H9 (cell line): ENCODE results near the gene PNMA5. TPM values are rescaled to one million over a fixed set of nuclear protein-coding genes. Genes with fewer than 3 reads are reported as not detected.

Source experiments
- DNase-seq: peaks from one replicate; pipeline ENCODE4 v3.0.0-alpha.2; 2017
- H2AFZ ChIP-seq: one replicate; pipeline ENCODE4 v1.6.1; 2013; ENCODE audit warnings: mild to moderate bottlenecking, low read length, control low read depth, moderate library complexity
- H2AK5ac ChIP-seq: 2 replicates; pipeline ENCODE4 v1.6.1; 2013; ENCODE audit warnings: low read length, control low read depth, mixed read lengths; ENCODE audit not compliant: insufficient read length
- H2BK120ac ChIP-seq: one replicate; pipeline ENCODE4 v1.6.1; 2013; ENCODE audit warnings: low read depth, mild to moderate bottlenecking, low read length, control low read depth, inconsistent platforms; ENCODE audit not compliant: poor library complexity, severe bottlenecking
- H2BK12ac ChIP-seq: 2 replicates; pipeline ENCODE4 v1.6.1; 2013; ENCODE audit warnings: low read length, control low read depth, mixed read lengths, low read depth; ENCODE audit not compliant: insufficient read length
- H2BK15ac ChIP-seq: 2 replicates; pipeline ENCODE4 v1.6.1; 2013; ENCODE audit warnings: low read depth, low read length, control low read depth
- H2BK20ac ChIP-seq: one replicate; pipeline ENCODE4 v1.6.1; 2013; ENCODE audit warnings: low read depth, mild to moderate bottlenecking, low read length, control low read depth, inconsistent platforms; ENCODE audit not compliant: poor library complexity, severe bottlenecking
- H2BK5ac ChIP-seq: 2 replicates; pipeline ENCODE4 v1.6.1; 2013; ENCODE audit warnings: low read length, control low read depth, mixed read lengths; ENCODE audit not compliant: insufficient read length
- H3K14ac ChIP-seq: 2 replicates; pipeline ENCODE4 v1.6.1; 2013; ENCODE audit warnings: low read length, control low read depth; ENCODE audit not compliant: insufficient read depth
- H3K18ac ChIP-seq: 2 replicates; pipeline ENCODE4 v1.6.1; 2013; ENCODE audit warnings: low read depth, mild to moderate bottlenecking, mixed read lengths, low read length, control low read depth; ENCODE audit not compliant: insufficient read length
- H3K23ac ChIP-seq: 2 replicates; pipeline ENCODE4 v1.6.1; 2013; ENCODE audit warnings: low read length, control low read depth, mixed read lengths, low read depth; ENCODE audit not compliant: insufficient read length
- H3K23me2 ChIP-seq: 2 replicates; pipeline ENCODE4 v1.6.1; 2013; ENCODE audit warnings: low read depth, mild to moderate bottlenecking, mixed read lengths, low read length, control low read depth; ENCODE audit not compliant: insufficient read length, poor library complexity, severe bottlenecking
- H3K27ac ChIP-seq: 2 replicates; pipeline ENCODE4 v1.5.1; 2013; ENCODE audit warnings: low read length, control low read depth, mixed read lengths, low read depth; ENCODE audit not compliant: insufficient read length
- H3K27me3 ChIP-seq: 2 replicates; pipeline ENCODE4 v1.6.1; 2013; ENCODE audit warnings: low read length, control low read depth, inconsistent platforms; ENCODE audit not compliant: insufficient read depth
- H3K4ac ChIP-seq: 2 replicates; pipeline ENCODE4 v1.6.1; 2013; ENCODE audit warnings: low read depth, mild to moderate bottlenecking, control low read depth, inconsistent platforms, low read length, moderate library complexity
- H3K4me1 ChIP-seq: 2 replicates; pipeline ENCODE4 v1.6.1; 2013; ENCODE audit warnings: low read length, control low read depth, inconsistent platforms; ENCODE audit not compliant: insufficient read depth
- H3K4me2 ChIP-seq: 2 replicates; pipeline ENCODE4 v1.6.1; 2013; ENCODE audit warnings: low read length, control low read depth, mixed read lengths; ENCODE audit not compliant: insufficient read length, insufficient read depth
- H3K56ac ChIP-seq: 2 replicates; pipeline ENCODE4 v1.6.1; 2013; ENCODE audit warnings: low read depth, mild to moderate bottlenecking, mixed read lengths, low read length, control low read depth; ENCODE audit not compliant: insufficient read length
- H3K79me1 ChIP-seq: 2 replicates; pipeline ENCODE4 v1.6.1; 2013; ENCODE audit warnings: low read depth, mild to moderate bottlenecking, moderate library complexity, low read length, control low read depth, inconsistent platforms; ENCODE audit not compliant: insufficient read depth, poor library complexity, severe bottlenecking
- H3K79me2 ChIP-seq: 2 replicates; pipeline ENCODE4 v1.6.1; 2013; ENCODE audit warnings: low read length, control low read depth, inconsistent platforms; ENCODE audit not compliant: insufficient read depth
- H3K9ac ChIP-seq: 2 replicates; pipeline ENCODE4 v1.6.1; 2013; ENCODE audit warnings: low read length, control low read depth, mixed read lengths; ENCODE audit not compliant: insufficient read length; ENCODE audit errors: extremely low read depth
- H3K9me3 ChIP-seq: one replicate; pipeline ENCODE4 v1.6.1; 2013; ENCODE audit warnings: low read depth, low read length, inconsistent platforms; ENCODE audit not compliant: control insufficient read depth
- H3T11ph ChIP-seq: one replicate; pipeline ENCODE4 v1.6.1; 2013; ENCODE audit warnings: mild to moderate bottlenecking, low read length, control low read depth, inconsistent platforms
- H4K20me1 ChIP-seq: one replicate; pipeline ENCODE4 v1.6.1; 2013; ENCODE audit not compliant: control insufficient read depth, insufficient read length, insufficient read depth
- H4K5ac ChIP-seq: 2 replicates; pipeline ENCODE4 v1.6.1; 2013; ENCODE audit warnings: low read depth, mild to moderate bottlenecking, mixed read lengths, low read length, control low read depth; ENCODE audit not compliant: insufficient read length
- H4K8ac ChIP-seq: replicated peaks from 2 replicates; pipeline ENCODE4 v1.6.1; 2013; ENCODE audit warnings: low read length, control low read depth, mixed read lengths, low read depth; ENCODE audit not compliant: insufficient read length
- H4K91ac ChIP-seq: 2 replicates; pipeline ENCODE4 v1.6.1; 2013; ENCODE audit warnings: low read depth, mild to moderate bottlenecking, moderate library complexity, mixed read lengths, low read length, control low read depth; ENCODE audit not compliant: insufficient read length
- H3K27ac Mint-ChIP-seq, 3 experiments: 2 replicates in 2 of 3; 3 replicates in 1 of 3; pipeline ENCODE4 v1.8.0; 2020 to 2021; ENCODE audit warnings: mixed read lengths in 3 of 3, mild to moderate bottlenecking in 1 of 3, moderate library complexity in 1 of 3
- H3K27me3 Mint-ChIP-seq: 2 replicates; pipeline ENCODE4 v1.8.0; 2021; ENCODE audit warnings: low read depth, mild to moderate bottlenecking, moderate library complexity, mixed read lengths
- H3K36me3 Mint-ChIP-seq, 3 experiments: 2 replicates in 2 of 3; 3 replicates in 1 of 3; pipeline ENCODE4 v1.8.0; 2020 to 2021; ENCODE audit warnings: low read depth in 3 of 3, mixed read lengths in 3 of 3; ENCODE audit not compliant: insufficient read depth in 1 of 3
- H3K4me1 Mint-ChIP-seq, 2 experiments: 2 replicates each; pipeline ENCODE4 v1.8.0; 2020; ENCODE audit warnings: mixed read lengths in 2 of 2
- H3K4me3 Mint-ChIP-seq, 2 experiments: 2 replicates in 1 of 2; 3 replicates in 1 of 2; pipeline ENCODE4 v1.8.0; 2020 to 2021; ENCODE audit warnings: mild to moderate bottlenecking in 2 of 2, mixed read lengths in 2 of 2, moderate library complexity in 1 of 2
- H3K9me3 Mint-ChIP-seq, 2 experiments: 2 replicates in 1 of 2; 3 replicates in 1 of 2; pipeline ENCODE4 v1.8.0; 2020; ENCODE audit warnings: mild to moderate bottlenecking in 2 of 2, mixed read lengths in 2 of 2, moderate library complexity in 1 of 2
- WGBS: extraction: QIAGEN DNeasy Blood & Tissue Kit; methylation state at CpG from one replicate; pipeline ENCODE4 v1.1.7; 2013; ENCODE audit warnings: missing lambda C conversion rate, low lambda C conversion rate, mixed read lengths; ENCODE audit not compliant: insufficient read length; ENCODE audit errors: extremely low coverage; 5-methylcytosine and 5-hydroxymethylcytosine counted together
- total RNA-seq: library from RNA; stranded (reverse); gene quantifications from 2 replicates; pipeline ENCODE4 v1.2.1, GENCODE V29; 2021
- TF ChIP-seq, protein P1 (sequence below): fragments of 200-600 bp; sonication (generic); conservative IDR thresholded peaks from 3 replicates; pipeline ENCODE4 v1.8.0; 2021; ENCODE audit warnings: antibody characterized with exemption, mild to moderate bottlenecking

PNMA5 gene
- total RNA-seq, 1 experiment from 2014 or later, result not detected

- no peak overlapping the region for H3K27ac Mint-ChIP-seq
- H3K27me3 Mint-ChIP-seq, result peaks cover 12% of the 10 kb centered on the region
- Histone ChIP-seq H3K23ac (no peak overlapping the region), H3K56ac (no peak overlapping the region), H3K4me1 (no peaks in the 10 kb centered on the region; the same call in 1 of the 2 replicates), H3K14ac (no peak overlapping the region), H4K91ac (no peak overlapping the region), H3K9ac (no peak overlapping the region), H2BK12ac (no peak overlapping the region), H4K5ac (no peak overlapping the region), H3K4ac (no peak overlapping the region), H3K27ac (no peak overlapping the region), H3K9me3 (peaks cover 43% of the 10 kb centered on the region), H3K79me2 (no peaks in the 10 kb centered on the region), H3K79me1 (no peaks in the 10 kb centered on the region), H3K18ac (no peak overlapping the region), H2AFZ (no peak overlapping the region), H2BK15ac (no peak overlapping the region), H3K4me2 (no peak overlapping the region), H2BK5ac (no peak overlapping the region), H3K23me2 (no peaks in the 10 kb centered on the region), H3K27me3 (no peaks in the 10 kb centered on the region), H2BK20ac (no peak overlapping the region), H4K20me1 (no peaks in the 10 kb centered on the region), H2BK120ac (no peak overlapping the region), H3T11ph (no peak overlapping the region), H2AK5ac (no peak overlapping the region), H4K8ac (no peak overlapping the region)
- no peak overlapping the region for H3K4me3 Mint-ChIP-seq
- TF ChIP-seq, protein P1, sequence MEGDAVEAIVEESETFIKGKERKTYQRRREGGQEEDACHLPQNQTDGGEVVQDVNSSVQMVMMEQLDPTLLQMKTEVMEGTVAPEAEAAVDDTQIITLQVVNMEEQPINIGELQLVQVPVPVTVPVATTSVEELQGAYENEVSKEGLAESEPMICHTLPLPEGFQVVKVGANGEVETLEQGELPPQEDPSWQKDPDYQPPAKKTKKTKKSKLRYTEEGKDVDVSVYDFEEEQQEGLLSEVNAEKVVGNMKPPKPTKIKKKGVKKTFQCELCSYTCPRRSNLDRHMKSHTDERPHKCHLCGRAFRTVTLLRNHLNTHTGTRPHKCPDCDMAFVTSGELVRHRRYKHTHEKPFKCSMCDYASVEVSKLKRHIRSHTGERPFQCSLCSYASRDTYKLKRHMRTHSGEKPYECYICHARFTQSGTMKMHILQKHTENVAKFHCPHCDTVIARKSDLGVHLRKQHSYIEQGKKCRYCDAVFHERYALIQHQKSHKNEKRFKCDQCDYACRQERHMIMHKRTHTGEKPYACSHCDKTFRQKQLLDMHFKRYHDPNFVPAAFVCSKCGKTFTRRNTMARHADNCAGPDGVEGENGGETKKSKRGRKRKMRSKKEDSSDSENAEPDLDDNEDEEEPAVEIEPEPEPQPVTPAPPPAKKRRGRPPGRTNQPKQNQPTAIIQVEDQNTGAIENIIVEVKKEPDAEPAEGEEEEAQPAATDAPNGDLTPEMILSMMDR, result no peak
- peaks cover 0 to 18% of the 10 kb centered on the region in 2 experiments; a peak in 2 of 4 replicates for H3K4me1 Mint-ChIP-seq
- H3K36me3 Mint-ChIP-seq, result peaks cover 3 to 7% (median 5%) of the 10 kb centered on the region in 3 experiments; a peak in 5 of 7 replicates
- H3K9me3 Mint-ChIP-seq, result peaks cover 55 to 77% of the 10 kb centered on the region in 2 experiments
- WGBS, result no CpG with 5 or more reads among the region's 5 CpGs
- DNase-seq, result no peak
Observed at GRCh38 chrX:152991123-152991522, 2.8 kb downstream of the PNMA5 start.
